Ishikawa (cell line): ENCODE data around the gene PDE11A.

ENCODE experiments used
- CEBPB ChIP-seq: IDR thresholded peaks from 2 replicates; pipeline ENCODE4 v1.6.1; 2012
- CREB1 ChIP-seq: IDR thresholded peaks from 2 replicates; pipeline ENCODE4 v1.6.1; 2012; ENCODE audit warnings: low read depth
- EP300 ChIP-seq: IDR thresholded peaks from 2 replicates; pipeline ENCODE4 v1.6.1; 2012; ENCODE audit warnings: borderline replicate concordance
- NFIC ChIP-seq: IDR thresholded peaks from 2 replicates; pipeline ENCODE4 v1.6.1; 2012
- RAD21 ChIP-seq: IDR thresholded peaks from 2 replicates; pipeline ENCODE4 v1.6.1; 2012; ENCODE audit warnings: low read depth
- TAF1 ChIP-seq: IDR thresholded peaks from 2 replicates; pipeline ENCODE4 v1.6.1; 2012; ENCODE audit warnings: low read depth, mild to moderate bottlenecking
- TCF12 ChIP-seq: IDR thresholded peaks from 2 replicates; pipeline ENCODE4 v1.6.1; 2012; ENCODE audit warnings: low read depth
- ZBTB7A ChIP-seq: IDR thresholded peaks from 2 replicates; pipeline ENCODE4 v1.6.1; 2012; ENCODE audit warnings: low read depth
- TF ChIP-seq, protein P1 (sequence below): IDR thresholded peaks from 2 replicates; pipeline ENCODE4 v1.6.1; 2012
- TF ChIP-seq, protein P2 (sequence below): IDR thresholded peaks from 2 replicates; pipeline ENCODE4 v1.6.1; 2012; ENCODE audit warnings: low read depth, mild to moderate bottlenecking

DNA sequence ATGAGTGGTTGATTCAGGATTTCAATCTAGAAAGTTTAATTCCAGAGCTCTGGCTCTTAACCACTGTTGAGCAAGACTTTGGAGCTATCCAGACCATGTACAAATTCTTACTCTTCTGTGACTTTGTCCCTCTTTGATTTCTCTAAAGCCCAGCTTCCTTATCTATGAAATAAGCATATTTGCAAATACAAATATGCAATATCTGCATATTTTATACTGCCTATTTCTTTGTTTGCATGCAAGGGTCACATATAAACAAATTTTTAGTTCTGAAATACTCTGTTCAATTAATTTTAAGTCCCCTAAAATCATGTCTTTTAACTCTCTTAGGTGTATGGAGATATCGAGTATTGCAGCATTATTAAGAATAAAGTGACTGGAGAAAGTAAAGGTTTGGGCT, 45.1 kb upstream of the PDE11A start:
- TF ChIP-seq, protein P1, sequence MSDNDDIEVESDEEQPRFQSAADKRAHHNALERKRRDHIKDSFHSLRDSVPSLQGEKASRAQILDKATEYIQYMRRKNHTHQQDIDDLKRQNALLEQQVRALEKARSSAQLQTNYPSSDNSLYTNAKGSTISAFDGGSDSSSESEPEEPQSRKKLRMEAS = no peak
- TF ChIP-seq EP300 (no peak), RAD21 (no peak), TAF1 (no peak), CREB1 (no peak), TCF12 (no peak), CEBPB (no peak), NFIC (no peak), ZBTB7A (no peak)
- TF ChIP-seq, protein P2, sequence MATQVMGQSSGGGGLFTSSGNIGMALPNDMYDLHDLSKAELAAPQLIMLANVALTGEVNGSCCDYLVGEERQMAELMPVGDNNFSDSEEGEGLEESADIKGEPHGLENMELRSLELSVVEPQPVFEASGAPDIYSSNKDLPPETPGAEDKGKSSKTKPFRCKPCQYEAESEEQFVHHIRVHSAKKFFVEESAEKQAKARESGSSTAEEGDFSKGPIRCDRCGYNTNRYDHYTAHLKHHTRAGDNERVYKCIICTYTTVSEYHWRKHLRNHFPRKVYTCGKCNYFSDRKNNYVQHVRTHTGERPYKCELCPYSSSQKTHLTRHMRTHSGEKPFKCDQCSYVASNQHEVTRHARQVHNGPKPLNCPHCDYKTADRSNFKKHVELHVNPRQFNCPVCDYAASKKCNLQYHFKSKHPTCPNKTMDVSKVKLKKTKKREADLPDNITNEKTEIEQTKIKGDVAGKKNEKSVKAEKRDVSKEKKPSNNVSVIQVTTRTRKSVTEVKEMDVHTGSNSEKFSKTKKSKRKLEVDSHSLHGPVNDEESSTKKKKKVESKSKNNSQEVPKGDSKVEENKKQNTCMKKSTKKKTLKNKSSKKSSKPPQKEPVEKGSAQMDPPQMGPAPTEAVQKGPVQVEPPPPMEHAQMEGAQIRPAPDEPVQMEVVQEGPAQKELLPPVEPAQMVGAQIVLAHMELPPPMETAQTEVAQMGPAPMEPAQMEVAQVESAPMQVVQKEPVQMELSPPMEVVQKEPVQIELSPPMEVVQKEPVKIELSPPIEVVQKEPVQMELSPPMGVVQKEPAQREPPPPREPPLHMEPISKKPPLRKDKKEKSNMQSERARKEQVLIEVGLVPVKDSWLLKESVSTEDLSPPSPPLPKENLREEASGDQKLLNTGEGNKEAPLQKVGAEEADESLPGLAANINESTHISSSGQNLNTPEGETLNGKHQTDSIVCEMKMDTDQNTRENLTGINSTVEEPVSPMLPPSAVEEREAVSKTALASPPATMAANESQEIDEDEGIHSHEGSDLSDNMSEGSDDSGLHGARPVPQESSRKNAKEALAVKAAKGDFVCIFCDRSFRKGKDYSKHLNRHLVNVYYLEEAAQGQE = no peak
